Raji (cell line): Measurements from ENCODE around the gene NRK.

Experiments
- POLR2A ChIP-seq: IDR thresholded peaks from 2 replicates; pipeline ENCODE4 v1.6.1; 2011; ENCODE audit warnings: low read depth, low read length, control low read depth; ENCODE audit not compliant: insufficient read depth

The NRK gene

DNA sequence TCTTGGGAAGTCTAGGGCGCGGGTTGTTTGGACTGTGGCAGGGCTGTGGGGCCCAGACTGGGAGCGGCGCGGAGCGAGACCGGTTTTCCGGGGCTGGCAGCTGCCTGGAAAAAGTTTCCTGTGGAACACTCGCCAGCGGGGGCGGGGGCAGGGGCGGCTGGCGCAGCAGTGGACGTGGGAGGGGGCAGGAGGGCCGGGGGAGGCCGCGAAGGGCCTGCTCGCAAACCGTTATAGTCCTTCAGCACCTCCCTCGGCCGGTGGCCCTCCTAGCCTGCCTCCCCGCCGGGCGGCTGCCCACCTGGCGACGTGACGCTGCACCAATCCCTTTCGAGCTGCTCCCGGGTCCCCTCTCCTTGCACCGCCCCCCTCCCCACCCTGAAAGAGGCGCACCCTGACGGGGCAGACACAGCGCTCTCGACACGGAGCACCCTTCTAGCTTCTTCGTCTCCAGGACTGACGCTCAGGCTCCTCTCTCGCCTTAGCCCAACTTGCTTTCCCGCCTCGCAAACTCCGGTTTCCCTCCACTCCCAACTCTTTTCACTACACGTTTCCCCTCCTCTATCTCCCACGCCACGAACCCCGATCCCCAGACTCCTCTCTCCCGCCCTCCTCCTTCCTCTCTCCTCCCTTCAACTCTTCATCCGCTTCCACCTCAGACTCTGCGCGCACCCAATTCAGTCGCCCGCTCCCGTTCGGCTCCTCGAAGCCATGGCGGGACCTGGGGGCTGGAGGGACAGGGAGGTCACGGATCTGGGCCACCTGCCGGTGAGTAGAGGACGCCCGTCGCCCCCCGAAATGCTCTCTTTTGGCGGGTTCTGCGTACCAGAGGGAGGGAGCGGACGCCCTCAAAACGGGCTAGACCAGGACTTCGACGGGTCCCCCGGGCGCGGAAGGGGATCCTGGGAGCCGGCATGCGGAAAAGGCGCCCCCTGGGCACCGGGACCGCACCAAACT lies at the start of gene NRK:
NRK (plus strand) TSS at position 402 of the 954 bp plus-strand sequence; CDS start at position 709, 307 bp downstream.
- TF ChIP-seq POLR2A: no peak

GRCh38 chrX:105773801-105774200 lies 48.5 kb upstream of the NRK start:
- no peak for TF ChIP-seq POLR2A

DNA sequence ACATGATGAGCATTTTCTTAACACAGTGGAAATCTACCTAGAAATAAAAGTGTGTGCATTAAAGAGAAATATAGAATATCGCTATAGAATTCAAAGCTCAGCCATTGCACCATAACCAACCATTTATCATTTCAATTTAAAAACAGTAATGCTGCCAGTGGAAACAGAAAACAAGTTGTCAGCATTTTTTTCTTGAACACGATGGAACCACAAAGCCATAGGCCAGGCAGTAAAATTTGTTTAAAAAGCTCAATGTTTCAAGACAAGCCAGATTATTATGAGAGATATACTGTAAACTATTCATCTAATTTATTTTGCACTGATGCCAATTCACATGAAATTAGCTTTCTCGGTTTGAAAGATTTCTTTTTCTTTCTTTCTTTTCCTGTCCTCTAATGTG lies 46.7 kb upstream of the NRK start:
- no peak for TF ChIP-seq POLR2A

- no peak for TF ChIP-seq POLR2A
These were observed 40.5 kb upstream of the NRK start for GRCh38 chrX:105781804-105782203.

DNA sequence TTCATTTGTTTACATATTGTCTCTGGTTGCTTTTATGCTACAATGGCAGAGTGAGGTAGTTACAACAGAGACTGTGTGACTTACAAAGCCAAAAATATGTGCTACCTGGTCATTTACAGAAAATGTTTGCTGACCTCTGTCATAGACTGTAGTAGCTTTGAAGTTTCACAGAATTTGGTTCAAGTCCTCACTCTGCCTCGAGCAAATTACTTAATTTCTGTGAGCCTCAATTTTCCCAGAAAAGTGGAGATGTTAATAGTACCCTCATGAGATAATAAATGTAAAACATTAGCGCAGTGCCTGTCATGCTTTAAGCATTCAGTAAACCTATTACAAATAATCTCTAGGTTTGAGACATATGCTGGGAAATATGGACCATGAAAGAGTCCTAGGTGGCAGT lies 18.4 kb upstream of the NRK start:
- no peak for TF ChIP-seq POLR2A

DNA sequence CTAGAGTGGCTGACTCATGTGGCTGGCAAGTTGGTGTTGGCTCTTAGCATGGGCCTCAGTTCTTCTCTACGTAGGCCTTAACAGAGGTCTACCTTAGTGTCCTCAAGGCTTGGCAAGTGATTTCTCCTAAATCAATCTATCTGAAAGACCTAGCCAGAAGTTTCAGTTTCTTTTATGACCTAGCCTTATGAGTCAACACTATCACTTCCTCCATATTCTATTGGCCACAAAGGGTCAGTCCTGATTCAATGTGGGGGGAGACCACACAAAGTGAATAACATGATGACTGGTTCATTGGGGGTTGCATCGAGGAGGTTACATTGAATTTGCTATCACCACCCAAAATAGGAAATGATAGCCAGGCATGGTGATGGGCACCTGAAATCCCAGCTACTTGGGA lies 5.8 kb upstream of the NRK start:
- no peak for TF ChIP-seq POLR2A

DNA sequence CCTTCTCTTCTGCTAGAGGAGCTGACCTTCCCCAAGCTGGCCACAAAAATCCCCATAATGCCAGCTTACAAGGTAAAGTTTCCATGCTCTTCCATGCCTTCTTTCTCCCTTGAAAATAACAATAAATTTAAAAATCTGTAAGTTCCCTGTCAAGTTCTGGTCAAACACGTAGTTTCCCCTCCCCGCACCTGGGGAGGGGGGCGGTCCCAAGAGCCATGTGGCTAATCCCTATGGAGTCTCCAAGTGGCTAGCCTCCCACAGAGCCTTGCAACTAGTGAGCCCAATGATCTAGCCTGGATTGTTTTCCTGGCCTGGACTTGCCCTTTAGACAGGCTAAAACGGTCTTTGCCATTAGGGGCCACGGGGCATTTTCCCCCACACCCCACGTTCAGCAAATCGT lies 2.1 kb upstream of the NRK start:
- TF ChIP-seq POLR2A: no peak

GRCh38 chrX:105821471-105822121 lies 743 bp upstream of the NRK start:
- no peak for TF ChIP-seq POLR2A

- TF ChIP-seq POLR2A: no peak
These were observed 735 bp downstream of the NRK start for GRCh38 chrX:105823092-105823455.

GRCh38 chrX:105829011-105829410 lies 6.7 kb downstream of the NRK start:
- no peak for TF ChIP-seq POLR2A

DNA sequence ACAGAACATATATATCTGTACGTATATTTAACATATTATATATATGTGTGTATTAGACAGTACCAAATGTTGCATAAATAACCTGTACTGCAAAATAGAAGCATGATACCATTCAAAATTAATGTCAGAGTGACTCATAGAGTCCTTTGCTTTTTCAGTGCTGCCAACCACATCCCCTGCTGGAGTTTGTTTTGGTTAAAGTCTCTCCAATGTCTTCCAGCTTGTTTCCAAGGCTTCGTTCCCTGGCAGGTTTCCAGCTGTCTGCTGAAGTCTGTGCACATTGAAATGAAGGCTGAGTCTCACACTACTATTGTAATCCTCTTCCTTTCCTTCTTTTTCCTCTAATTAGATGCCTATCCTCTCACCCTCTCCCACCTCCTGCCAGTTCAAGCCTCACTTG lies 14.9 kb downstream of the NRK start:
- no peak for TF ChIP-seq POLR2A

- TF ChIP-seq POLR2A: no peak
These were observed 23.3 kb downstream of the NRK start for GRCh38 chrX:105845631-105846030.

DNA sequence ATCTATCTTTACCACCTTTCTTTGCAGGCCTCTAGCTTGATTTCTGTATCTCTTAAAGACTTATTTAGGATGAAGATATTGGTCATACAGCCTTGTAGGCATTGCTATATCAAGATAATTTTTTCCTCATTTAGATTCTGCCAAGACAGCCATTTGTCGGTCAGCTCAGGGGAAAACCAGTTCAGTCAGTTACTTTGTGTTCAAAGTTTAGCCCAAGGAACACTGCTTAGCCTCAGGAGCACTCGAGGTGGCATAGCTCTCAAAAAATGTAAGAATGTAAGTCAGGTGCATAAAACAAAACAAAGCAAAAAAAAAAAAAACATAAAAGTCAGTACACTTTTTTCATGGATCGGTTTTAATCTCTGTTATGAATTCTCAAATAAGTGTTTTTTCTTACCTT lies 43.4 kb downstream of the NRK start:
- no peak for TF ChIP-seq POLR2A

GRCh38 chrX:105869701-105870100 lies 47.4 kb downstream of the NRK start:
- TF ChIP-seq POLR2A: no peak

- no peak for TF ChIP-seq POLR2A
These were observed 48.1 kb downstream of the NRK start for GRCh38 chrX:105870445-105870844.

- no peak for TF ChIP-seq POLR2A
These were observed 50.6 kb downstream of the NRK start for GRCh38 chrX:105872941-105873340.
